Endothelial cell of umbilical vein (primary cell): Measurements from ENCODE around the gene KCTD16. TPM values are rescaled to one million over a fixed set of nuclear protein-coding genes. Genes with fewer than 3 reads are reported as not detected.

Experiments
- BruUV-seq: library from RNA; stranded (reverse); fragments of 400-500 nt; replicated peaks from 2 replicates; lab custom pipeline; 2021; lab: Mats Ljungman, UMichigan
- CTCF ChIA-PET: fragments of 300-600, 350-600 bp; sonication (Branson Sonifier 250); formaldehyde crosslinking; loops from one replicate; lab custom pipeline; 2021; ENCODE audit warnings: antibody characterized with exemption, inconsistent platforms; lab: Charles Lee
- POLR2A ChIA-PET: fragments of 300-600, 350-600 bp; sonication (Branson Sonifier 250); formaldehyde crosslinking; loops from one replicate; lab custom pipeline; 2021; ENCODE audit warnings: antibody characterized with exemption, inconsistent platforms; lab: Charles Lee
- DNase-seq: peaks from one replicate; pipeline ENCODE4 v3.0.0-alpha.2; 2011; ENCODE audit warnings: low read depth, low spot score
- FAIRE-seq: peaks from 2 replicates; lab custom pipeline; 2011; peaks lifted over from hg19 to GRCh38; lab: Jason Lieb, UNC
- H2AFZ ChIP-seq: 2 replicates; pipeline ENCODE4 v1.6.0; 2012; ENCODE audit warnings: low read depth, low read length, control low read depth, inconsistent platforms
- H3K27ac ChIP-seq: 2 replicates; pipeline ENCODE4 v1.5.1; 2011; ENCODE audit warnings: low read depth, mild to moderate bottlenecking, control low read depth, low read length, moderate library complexity; ENCODE audit not compliant: insufficient read depth
- H3K27me3 ChIP-seq, 2 experiments: 2 replicates each; pipeline versions ENCODE4 v1.6.0 to v1.6.1; 2011; ENCODE audit warnings: low read length in 2 of 2, mixed read lengths in 1 of 2; ENCODE audit not compliant: control insufficient read depth in 2 of 2, insufficient read depth in 2 of 2
- H3K36me3 ChIP-seq, 2 experiments: 2 replicates in 1 of 2; 3 replicates in 1 of 2; pipeline ENCODE4 v1.5.1; 2011; ENCODE audit warnings: low read length in 2 of 2, mild to moderate bottlenecking in 1 of 2, moderate library complexity in 1 of 2; ENCODE audit not compliant: control insufficient read depth in 2 of 2, insufficient read depth in 2 of 2; ENCODE audit errors: extremely low read depth in 1 of 2
- H3K4me1 ChIP-seq: 3 replicates; pipeline ENCODE4 v1.5.1; 2011; ENCODE audit warnings: mild to moderate bottlenecking, low read length; ENCODE audit not compliant: control insufficient read depth, insufficient read depth; ENCODE audit errors: extremely low read depth
- H3K4me2 ChIP-seq: 2 replicates; pipeline ENCODE4 v1.6.1; 2011; ENCODE audit warnings: low read length, control low read depth, mixed read lengths; ENCODE audit not compliant: insufficient read depth
- H3K4me3 ChIP-seq, 3 experiments: fragments of 200-600 bp in 1 of 3; sonication (generic), shearing (Covaris generic) in 1 of 3; replicated peaks in 1 of 3; 2 replicates each; pipeline ENCODE4 v1.5.1; 2011 to 2016; ENCODE audit warnings: control low read depth in 3 of 3, low read length in 3 of 3, mild to moderate bottlenecking in 2 of 3, inconsistent platforms in 1 of 3, low read depth in 1 of 3, moderate library complexity in 1 of 3; ENCODE audit not compliant: insufficient read depth in 1 of 3
- H3K79me2 ChIP-seq: 2 replicates; pipeline ENCODE4 v1.6.0; 2012; ENCODE audit warnings: low read length, inconsistent platforms; ENCODE audit not compliant: control insufficient read depth, insufficient read depth
- H3K9ac ChIP-seq: replicated peaks from 2 replicates; pipeline ENCODE3; 2011; ENCODE audit warnings: low read length, control low read depth; ENCODE audit not compliant: insufficient read depth; ENCODE audit errors: extremely low read depth
- H3K9me1 ChIP-seq: replicated peaks from 3 replicates; pipeline ENCODE4 v1.6.0; 2011; ENCODE audit warnings: mild to moderate bottlenecking, low read length; ENCODE audit not compliant: control insufficient read depth, insufficient read depth; ENCODE audit errors: extremely low read depth
- H3K9me3 ChIP-seq: replicated peaks from 2 replicates; pipeline ENCODE4 v1.5.1; 2012; ENCODE audit warnings: low read length, inconsistent platforms; ENCODE audit not compliant: control insufficient read depth, insufficient read depth
- H4K20me1 ChIP-seq: replicated peaks from 2 replicates; pipeline ENCODE3; 2011; ENCODE audit warnings: mild to moderate bottlenecking, low read length; ENCODE audit not compliant: control insufficient read depth, insufficient read depth; ENCODE audit errors: extremely low read depth
- EZH2 ChIP-seq: IDR thresholded peaks from 2 replicates; pipeline ENCODE4 v1.6.1; 2012; ENCODE audit warnings: borderline replicate concordance, low read depth, mild to moderate bottlenecking, moderate library complexity, low read length, inconsistent platforms; ENCODE audit not compliant: severe bottlenecking
- FOS ChIP-seq: IDR thresholded peaks from 2 replicates; pipeline ENCODE4 v1.6.1; 2011; ENCODE audit warnings: mild to moderate bottlenecking, low read length, moderate library complexity, borderline replicate concordance; ENCODE audit not compliant: insufficient read depth
- GATA2 ChIP-seq: IDR thresholded peaks from 2 replicates; pipeline ENCODE4 v1.7.0; 2011; ENCODE audit warnings: low read depth, mild to moderate bottlenecking, moderate library complexity, mixed read lengths, low read length; ENCODE audit not compliant: insufficient read length, insufficient read depth
- JUN ChIP-seq: IDR thresholded peaks from 2 replicates; pipeline ENCODE4 v1.6.1; 2011; ENCODE audit warnings: borderline replicate concordance, low read depth; ENCODE audit not compliant: insufficient read length, insufficient read depth
- MYC ChIP-seq: IDR thresholded peaks from one replicate; pipeline ENCODE4 v1.6.1; 2011; ENCODE audit warnings: mild to moderate bottlenecking, low read depth, low read length
- POLR2A ChIP-seq: IDR thresholded peaks from 2 replicates; pipeline ENCODE4 v1.6.1; 2012; ENCODE audit warnings: low read depth, mild to moderate bottlenecking, control low read depth, low read length
- POLR2AphosphoS5 ChIP-seq: IDR thresholded peaks from 2 replicates; pipeline ENCODE4 v1.6.1; 2012; ENCODE audit warnings: low read depth, mild to moderate bottlenecking, control low read depth, low read length, moderate library complexity; ENCODE audit not compliant: insufficient read depth
- dilution Hi-C: fragments of 300-500 bp; cut with MboI; formaldehyde crosslinking; loops from one replicate; pipeline ENCODE4 v1.15.0; 2019; ENCODE audit warnings: low sequenced_read_pairs; ENCODE audit not compliant: extremely low pct_ligation_motif_present
- intact Hi-C: fragments of 100-400 bp; cut with micrococcal nuclease; formaldehyde crosslinking; loops from one replicate; pipeline ENCODE4 v1.10.0; 2022
- polyA plus RNA-seq, 4 experiments: library from polyadenylated mRNA; depleted of rRNA in 3 of 4; stranded (reverse) in 3 of 4; unstranded in 1 of 4; fragments of >200 nt; gene quantifications; 2 replicates each; pipeline versions ENCODE4 v1.2.1 to v1.2.3, GENCODE V29; 2011 to 2012; ENCODE audit warnings: missing spikeins in 1 of 4
- total RNA-seq: library from RNA; stranded (reverse); gene quantifications from 2 replicates; pipeline ENCODE4 v1.2.3, GENCODE V29; 2021
- TF ChIP-seq, protein P1 (sequence below), 2 donors: IDR thresholded peaks; 1 replicate in 1 of 2; 2 replicates in 1 of 2; pipeline ENCODE4 v1.5.1; 2011; ENCODE audit warnings: low read length in 2 of 2, mild to moderate bottlenecking in 2 of 2, moderate library complexity in 2 of 2, control low read depth in 1 of 2, inconsistent platforms in 1 of 2, low read depth in 1 of 2; ENCODE audit not compliant: insufficient read depth in 1 of 2; ENCODE audit errors: extremely low read depth in 1 of 2
- TF ChIP-seq, protein P2 (sequence below): IDR thresholded peaks from 2 replicates; pipeline ENCODE4 v1.6.1; 2011; ENCODE audit not compliant: insufficient read depth, insufficient read length

The KCTD16 gene
- total and polyA plus RNA-seq, 2 donors (not counting 3 experiments of a cell fraction or from before 2014, with no cell fraction given), result 0.21 to 0.49 TPM

DNA sequence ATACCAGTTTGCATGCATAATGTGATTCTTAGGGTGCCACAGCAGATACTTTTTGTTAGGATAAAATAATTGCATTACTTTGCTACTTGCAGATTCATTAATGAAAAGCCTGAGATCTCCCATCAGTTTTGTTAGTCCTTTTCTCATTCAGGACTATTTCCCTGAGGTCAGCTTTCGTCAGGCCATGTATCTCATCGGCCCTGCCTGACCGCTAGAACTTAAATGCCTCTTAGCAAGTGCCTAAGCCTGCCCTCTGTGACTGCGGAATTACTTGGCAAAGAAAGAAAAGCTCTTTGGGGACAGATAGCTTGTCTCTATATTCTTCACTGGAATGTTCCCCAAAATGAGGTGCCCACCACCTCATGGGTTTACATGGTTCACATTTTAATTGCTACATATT, 147.8 kb downstream of the KCTD16 start:
- Histone ChIP-seq H3K4me2 (no peak overlapping the region), H3K4me3 (no peak overlapping the region), H3K36me3 (no peaks in the 10 kb centered on the region), H3K27me3 (no peaks in the 10 kb centered on the region), H4K20me1 (no peaks in the 10 kb centered on the region), H3K79me2 (no peaks in the 10 kb centered on the region), H3K27ac (no peak overlapping the region), H3K9ac (no peak overlapping the region), H2AFZ (no peak overlapping the region), H3K9me3 (no peaks in the 10 kb centered on the region), H3K9me1 (no peaks in the 10 kb centered on the region), H3K4me1 (no peaks in the 10 kb centered on the region)
- FAIRE-seq (no peak), DNase-seq (no peak)
- no TSS peak for BruUV-seq
- ChIA-PET POLR2A (no interaction called here), CTCF (no interaction called here)
- TF ChIP-seq, protein P1, sequence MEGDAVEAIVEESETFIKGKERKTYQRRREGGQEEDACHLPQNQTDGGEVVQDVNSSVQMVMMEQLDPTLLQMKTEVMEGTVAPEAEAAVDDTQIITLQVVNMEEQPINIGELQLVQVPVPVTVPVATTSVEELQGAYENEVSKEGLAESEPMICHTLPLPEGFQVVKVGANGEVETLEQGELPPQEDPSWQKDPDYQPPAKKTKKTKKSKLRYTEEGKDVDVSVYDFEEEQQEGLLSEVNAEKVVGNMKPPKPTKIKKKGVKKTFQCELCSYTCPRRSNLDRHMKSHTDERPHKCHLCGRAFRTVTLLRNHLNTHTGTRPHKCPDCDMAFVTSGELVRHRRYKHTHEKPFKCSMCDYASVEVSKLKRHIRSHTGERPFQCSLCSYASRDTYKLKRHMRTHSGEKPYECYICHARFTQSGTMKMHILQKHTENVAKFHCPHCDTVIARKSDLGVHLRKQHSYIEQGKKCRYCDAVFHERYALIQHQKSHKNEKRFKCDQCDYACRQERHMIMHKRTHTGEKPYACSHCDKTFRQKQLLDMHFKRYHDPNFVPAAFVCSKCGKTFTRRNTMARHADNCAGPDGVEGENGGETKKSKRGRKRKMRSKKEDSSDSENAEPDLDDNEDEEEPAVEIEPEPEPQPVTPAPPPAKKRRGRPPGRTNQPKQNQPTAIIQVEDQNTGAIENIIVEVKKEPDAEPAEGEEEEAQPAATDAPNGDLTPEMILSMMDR (IDR thresholded peaks at IDR 0.05; ENCODE audit: extremely low read depth in 1 of 2, insufficient read depth in 1 of 2, low read depth in 1 of 2, low read length in 2 of 2), result no peak
- no peak for TF ChIP-seq GATA2
- TF ChIP-seq, protein P2, sequence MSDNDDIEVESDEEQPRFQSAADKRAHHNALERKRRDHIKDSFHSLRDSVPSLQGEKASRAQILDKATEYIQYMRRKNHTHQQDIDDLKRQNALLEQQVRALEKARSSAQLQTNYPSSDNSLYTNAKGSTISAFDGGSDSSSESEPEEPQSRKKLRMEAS, result no peak
- no peak for TF ChIP-seq FOS
- intact Hi-C loops (no loop called here), dilution Hi-C loops (no loop called here)

DNA sequence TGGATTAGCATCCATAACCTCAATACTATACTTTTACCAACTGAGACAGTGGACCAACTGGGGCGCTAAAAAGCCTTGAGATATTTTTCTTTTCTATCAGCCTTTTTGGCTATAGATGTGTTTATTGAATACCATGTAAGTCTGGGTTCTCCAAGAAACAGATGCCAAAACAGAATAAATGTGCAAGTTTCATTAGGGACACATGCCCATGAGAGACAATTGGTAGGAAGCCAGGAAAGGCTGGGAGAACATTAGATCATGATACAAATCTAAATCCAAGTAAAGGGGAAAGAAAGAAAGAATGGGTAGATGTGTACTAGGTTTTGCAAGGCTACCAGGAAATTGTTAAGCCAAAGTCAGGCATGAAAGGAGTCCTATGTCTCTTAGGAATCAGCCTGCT, 152.5 kb downstream of the KCTD16 start:
- Histone ChIP-seq H3K27me3 (no peaks in the 10 kb centered on the region), H3K9me3 (no peaks in the 10 kb centered on the region), H3K27ac (no peak overlapping the region), H3K4me3 (no peak overlapping the region), H2AFZ (no peak overlapping the region), H4K20me1 (no peaks in the 10 kb centered on the region), H3K9ac (no peak overlapping the region), H3K4me1 (no peaks in the 10 kb centered on the region), H3K79me2 (no peaks in the 10 kb centered on the region), H3K4me2 (no peak overlapping the region), H3K9me1 (no peaks in the 10 kb centered on the region), H3K36me3 (no peaks in the 10 kb centered on the region)
- no peak for FAIRE-seq
- ChIA-PET CTCF (no interaction called here), POLR2A (no interaction called here)
- BruUV-seq, result no TSS peak
- no peak for DNase-seq
- TF ChIP-seq FOS (no peak), GATA2 (no peak), MYC (no peak), POLR2AphosphoS5 (no peak), POLR2A (no peak), JUN (no peak), EZH2 (no peak)
- TF ChIP-seq, protein P2, result no peak
- TF ChIP-seq, protein P1 (IDR thresholded peaks at IDR 0.05; ENCODE audit: extremely low read depth in 1 of 2, insufficient read depth in 1 of 2, low read depth in 1 of 2, low read length in 2 of 2), result no peak
- dilution Hi-C loops, result no loop called here
- intact Hi-C loops, result no loop called here
